Ishikawa (cell line): ENCODE results near the gene ARID3A.

Experiments
- CEBPB ChIP-seq: IDR thresholded peaks from 2 replicates; pipeline ENCODE4 v1.6.1; 2012
- CREB1 ChIP-seq: IDR thresholded peaks from 2 replicates; pipeline ENCODE4 v1.6.1; 2012; ENCODE audit warnings: low read depth
- EGR1 ChIP-seq: IDR thresholded peaks from 2 replicates; pipeline ENCODE4 v1.6.1; 2012
- EP300 ChIP-seq: IDR thresholded peaks from 2 replicates; pipeline ENCODE4 v1.6.1; 2012; ENCODE audit warnings: borderline replicate concordance
- FOXM1 ChIP-seq: IDR thresholded peaks from 2 replicates; pipeline ENCODE4 v1.6.1; 2012; ENCODE audit warnings: low read depth, borderline replicate concordance
- NFIC ChIP-seq: IDR thresholded peaks from 2 replicates; pipeline ENCODE4 v1.6.1; 2012
- RAD21 ChIP-seq: IDR thresholded peaks from 2 replicates; pipeline ENCODE4 v1.6.1; 2012; ENCODE audit warnings: low read depth
- TAF1 ChIP-seq: IDR thresholded peaks from 2 replicates; pipeline ENCODE4 v1.6.1; 2012; ENCODE audit warnings: low read depth, mild to moderate bottlenecking
- TCF12 ChIP-seq: IDR thresholded peaks from 2 replicates; pipeline ENCODE4 v1.6.1; 2012; ENCODE audit warnings: low read depth
- TEAD4 ChIP-seq: IDR thresholded peaks from 2 replicates; pipeline ENCODE4 v1.6.1; 2012
- YY1 ChIP-seq: IDR thresholded peaks from 2 replicates; pipeline ENCODE4 v1.6.1; 2012; ENCODE audit warnings: low read depth
- ZBTB7A ChIP-seq: IDR thresholded peaks from 2 replicates; pipeline ENCODE4 v1.6.1; 2012; ENCODE audit warnings: low read depth
- TF ChIP-seq, protein P1 (sequence below): IDR thresholded peaks from 2 replicates; pipeline ENCODE4 v1.6.1; 2012
- TF ChIP-seq, protein P2 (sequence below): IDR thresholded peaks from 2 replicates; pipeline ENCODE4 v1.6.1; 2012; ENCODE audit warnings: low read depth, mild to moderate bottlenecking
- TF ChIP-seq, protein P3 (sequence below): IDR thresholded peaks from 2 replicates; pipeline ENCODE4 v1.6.1; 2012

Gene ARID3A

DNA sequence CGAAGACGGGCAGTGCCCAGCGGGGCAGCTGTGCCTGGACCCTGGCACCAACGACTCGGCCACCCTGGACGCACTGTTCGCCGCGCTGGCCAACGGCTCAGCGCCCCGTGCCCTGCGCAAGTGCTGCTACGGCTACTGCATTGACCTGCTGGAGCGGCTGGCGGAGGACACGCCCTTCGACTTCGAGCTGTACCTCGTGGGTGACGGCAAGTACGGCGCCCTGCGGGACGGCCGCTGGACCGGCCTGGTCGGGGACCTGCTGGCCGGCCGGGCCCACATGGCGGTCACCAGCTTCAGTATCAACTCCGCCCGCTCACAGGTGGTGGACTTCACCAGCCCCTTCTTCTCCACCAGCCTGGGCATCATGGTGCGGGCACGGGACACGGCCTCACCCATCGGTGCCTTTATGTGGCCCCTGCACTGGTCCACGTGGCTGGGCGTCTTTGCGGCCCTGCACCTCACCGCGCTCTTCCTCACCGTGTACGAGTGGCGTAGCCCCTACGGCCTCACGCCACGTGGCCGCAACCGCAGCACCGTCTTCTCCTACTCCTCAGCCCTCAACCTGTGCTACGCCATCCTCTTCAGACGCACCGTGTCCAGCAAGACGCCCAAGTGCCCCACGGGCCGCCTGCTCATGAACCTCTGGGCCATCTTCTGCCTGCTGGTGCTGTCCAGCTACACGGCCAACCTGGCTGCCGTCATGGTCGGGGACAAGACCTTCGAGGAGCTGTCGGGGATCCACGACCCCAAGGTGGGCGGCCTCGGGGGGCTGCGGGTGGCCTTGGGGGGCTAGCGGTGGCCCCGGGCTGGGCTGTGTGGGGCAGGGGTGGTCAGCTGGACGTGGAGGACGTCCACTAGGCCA lies 79.2 kb downstream of the ARID3A start:
- TF ChIP-seq FOXM1 = no peak
- TF ChIP-seq, protein P1, sequence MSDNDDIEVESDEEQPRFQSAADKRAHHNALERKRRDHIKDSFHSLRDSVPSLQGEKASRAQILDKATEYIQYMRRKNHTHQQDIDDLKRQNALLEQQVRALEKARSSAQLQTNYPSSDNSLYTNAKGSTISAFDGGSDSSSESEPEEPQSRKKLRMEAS = peak; percentile 76

DNA sequence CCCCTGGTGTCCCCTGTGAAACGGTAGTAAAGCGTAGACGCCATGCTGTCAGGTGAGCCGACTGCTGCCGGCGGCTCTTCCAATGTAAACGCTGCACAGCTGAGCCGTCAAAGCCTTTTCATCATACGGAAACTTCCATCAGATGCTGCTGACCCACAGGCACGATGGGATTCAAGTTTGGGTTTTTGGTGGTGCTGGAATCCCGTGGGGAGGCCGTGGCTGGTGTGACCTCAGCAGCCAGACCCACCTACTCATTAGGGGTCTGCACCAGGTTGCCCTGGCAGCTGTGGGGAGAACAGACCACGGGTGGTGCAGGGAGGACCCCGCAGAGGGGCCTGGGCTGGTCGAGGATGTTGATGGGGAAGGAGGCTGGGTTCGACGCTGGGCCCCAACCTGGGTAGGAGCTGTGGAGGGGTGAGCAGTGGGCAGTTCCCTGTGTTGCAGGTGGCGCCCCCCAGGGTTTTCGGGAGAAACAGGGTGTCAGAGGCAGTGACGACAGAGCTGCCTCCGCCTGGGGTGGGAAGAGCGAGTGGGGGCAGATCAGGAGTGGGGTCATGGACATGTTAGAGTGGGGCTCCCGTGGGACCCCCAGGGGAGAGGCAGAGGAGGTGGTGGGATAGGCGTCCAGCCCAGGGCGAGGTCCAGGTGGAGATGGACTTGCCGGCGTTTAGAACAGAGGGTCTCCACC lies 81.0 kb downstream of the ARID3A start:
- TF ChIP-seq TAF1 (no peak), TCF12 (no peak), TEAD4 (no peak), EP300 (no peak), EGR1 (no peak), CEBPB (no peak), RAD21 (no peak), NFIC (no peak), CREB1 (no peak)
- TF ChIP-seq, protein P2, sequence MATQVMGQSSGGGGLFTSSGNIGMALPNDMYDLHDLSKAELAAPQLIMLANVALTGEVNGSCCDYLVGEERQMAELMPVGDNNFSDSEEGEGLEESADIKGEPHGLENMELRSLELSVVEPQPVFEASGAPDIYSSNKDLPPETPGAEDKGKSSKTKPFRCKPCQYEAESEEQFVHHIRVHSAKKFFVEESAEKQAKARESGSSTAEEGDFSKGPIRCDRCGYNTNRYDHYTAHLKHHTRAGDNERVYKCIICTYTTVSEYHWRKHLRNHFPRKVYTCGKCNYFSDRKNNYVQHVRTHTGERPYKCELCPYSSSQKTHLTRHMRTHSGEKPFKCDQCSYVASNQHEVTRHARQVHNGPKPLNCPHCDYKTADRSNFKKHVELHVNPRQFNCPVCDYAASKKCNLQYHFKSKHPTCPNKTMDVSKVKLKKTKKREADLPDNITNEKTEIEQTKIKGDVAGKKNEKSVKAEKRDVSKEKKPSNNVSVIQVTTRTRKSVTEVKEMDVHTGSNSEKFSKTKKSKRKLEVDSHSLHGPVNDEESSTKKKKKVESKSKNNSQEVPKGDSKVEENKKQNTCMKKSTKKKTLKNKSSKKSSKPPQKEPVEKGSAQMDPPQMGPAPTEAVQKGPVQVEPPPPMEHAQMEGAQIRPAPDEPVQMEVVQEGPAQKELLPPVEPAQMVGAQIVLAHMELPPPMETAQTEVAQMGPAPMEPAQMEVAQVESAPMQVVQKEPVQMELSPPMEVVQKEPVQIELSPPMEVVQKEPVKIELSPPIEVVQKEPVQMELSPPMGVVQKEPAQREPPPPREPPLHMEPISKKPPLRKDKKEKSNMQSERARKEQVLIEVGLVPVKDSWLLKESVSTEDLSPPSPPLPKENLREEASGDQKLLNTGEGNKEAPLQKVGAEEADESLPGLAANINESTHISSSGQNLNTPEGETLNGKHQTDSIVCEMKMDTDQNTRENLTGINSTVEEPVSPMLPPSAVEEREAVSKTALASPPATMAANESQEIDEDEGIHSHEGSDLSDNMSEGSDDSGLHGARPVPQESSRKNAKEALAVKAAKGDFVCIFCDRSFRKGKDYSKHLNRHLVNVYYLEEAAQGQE = no peak

DNA sequence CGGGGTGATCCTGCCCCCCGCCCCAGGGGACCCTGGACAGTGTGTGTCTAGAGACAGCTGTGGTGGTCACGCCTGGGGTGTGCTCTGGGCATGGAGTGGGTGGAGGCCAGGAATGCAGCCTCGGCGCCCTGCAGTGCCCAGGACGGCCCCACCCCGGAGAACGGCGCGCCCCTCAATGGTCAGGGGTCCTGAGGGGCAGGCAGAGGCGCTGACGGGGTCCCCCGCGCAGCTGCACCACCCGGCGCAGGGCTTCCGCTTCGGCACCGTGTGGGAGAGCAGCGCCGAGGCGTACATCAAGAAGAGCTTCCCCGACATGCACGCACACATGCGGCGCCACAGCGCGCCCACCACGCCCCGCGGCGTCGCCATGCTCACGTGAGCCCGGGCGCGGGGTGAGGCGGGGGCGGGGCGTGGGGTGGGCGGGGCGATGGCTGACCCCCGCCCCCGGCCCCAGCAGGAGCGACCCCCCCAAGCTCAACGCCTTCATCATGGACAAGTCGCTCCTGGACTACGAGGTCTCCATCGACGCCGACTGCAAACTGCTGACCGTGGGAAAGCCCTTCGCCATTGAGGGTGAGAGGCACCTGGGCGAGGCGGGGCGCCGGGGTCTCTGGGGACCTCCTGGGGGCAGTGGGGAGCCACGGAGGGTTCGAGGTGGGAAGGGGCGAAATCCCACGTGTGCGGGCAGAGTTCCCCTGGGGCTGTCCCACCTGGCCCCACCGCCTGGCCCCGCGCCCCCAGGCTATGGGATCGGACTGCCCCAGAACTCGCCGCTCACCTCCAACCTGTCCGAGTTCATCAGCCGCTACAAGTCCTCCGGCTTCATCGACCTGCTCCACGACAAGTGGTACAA lies 81.8 kb downstream of the ARID3A start:
- TF ChIP-seq CREB1 (no peak), RAD21 (no peak), TAF1 (no peak)
- TF ChIP-seq, protein P2 = no peak

DNA sequence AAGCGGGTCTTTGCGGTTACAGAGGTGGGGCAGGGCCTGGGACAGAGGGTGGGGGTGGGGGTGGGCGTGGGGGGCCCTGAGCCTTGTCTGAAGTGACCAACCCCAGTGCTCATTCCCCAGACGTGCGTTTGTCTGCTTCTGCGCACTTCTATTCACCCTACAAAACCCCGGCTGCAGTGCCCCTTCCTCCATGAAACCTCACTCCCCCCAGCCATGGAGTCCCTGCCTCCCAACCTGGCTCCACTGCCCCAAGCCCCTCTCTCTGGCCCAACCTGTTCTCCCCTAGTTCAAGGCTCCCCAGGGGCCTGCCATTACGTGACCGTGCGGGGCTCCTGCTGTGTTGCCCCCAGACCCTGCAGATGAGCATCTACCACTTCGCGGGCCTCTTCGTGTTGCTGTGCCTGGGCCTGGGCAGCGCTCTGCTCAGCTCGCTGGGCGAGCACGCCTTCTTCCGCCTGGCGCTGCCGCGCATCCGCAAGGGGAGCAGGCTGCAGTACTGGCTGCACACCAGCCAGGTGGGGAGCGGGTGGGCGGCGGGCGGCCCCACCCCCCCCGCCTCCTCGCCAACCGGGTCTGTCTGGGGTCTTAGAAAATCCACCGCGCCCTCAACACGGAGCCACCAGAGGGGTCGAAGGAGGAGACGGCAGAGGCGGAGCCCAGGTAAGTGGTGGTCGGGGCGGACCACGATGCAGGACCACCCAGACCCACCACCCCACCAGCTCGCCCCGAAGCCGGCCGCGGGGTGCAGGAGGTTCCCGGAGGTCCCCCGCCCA lies 82.6 kb downstream of the ARID3A start:
- TF ChIP-seq TCF12 = no peak
- TF ChIP-seq NFIC = no peak
- no peak for TF ChIP-seq TAF1
- 0 out of 2 replicates have a peak, but pooled peaks have one; percentile 37 for TF ChIP-seq ZBTB7A
- TF ChIP-seq CREB1 = no peak

DNA sequence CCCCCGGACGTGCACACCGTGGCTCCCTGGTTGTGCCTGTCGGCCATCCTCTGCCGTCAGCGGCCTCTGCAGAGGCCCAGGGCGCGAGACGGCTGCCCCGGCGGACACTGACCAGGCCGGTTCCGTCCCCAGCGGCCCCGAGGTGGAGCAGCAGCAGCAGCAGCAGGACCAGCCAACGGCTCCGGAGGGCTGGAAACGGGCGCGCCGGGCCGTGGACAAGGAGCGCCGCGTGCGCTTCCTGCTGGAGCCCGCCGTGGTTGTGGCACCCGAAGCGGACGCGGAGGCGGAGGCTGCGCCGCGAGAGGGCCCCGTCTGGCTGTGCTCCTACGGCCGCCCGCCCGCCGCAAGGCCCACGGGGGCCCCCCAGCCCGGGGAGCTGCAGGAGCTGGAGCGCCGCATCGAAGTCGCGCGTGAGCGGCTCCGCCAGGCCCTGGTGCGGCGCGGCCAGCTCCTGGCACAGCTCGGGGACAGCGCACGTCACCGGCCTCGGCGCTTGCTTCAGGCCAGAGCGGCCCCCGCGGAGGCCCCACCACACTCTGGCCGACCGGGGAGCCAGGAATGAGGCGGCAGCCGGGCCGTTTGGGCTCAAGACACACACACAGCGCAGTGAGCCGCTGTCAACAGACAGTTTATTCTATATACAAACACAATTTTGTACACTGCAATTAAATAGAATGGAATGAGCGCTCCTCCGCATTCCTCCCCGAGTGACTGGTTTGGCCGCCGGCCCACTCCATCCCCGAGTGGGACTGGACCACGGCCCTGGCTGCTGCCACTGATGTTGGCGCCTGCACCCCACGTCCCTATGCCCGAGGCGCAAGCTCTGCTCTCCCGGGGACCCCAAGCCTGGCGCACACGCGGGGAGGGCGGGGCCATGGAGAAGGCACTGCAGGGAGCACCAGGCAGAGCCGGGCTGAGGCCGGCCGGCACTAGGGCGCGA lies 83.5 kb downstream of the ARID3A start:
- TF ChIP-seq, protein P2 = no peak
- TF ChIP-seq CEBPB (no peak), YY1 (no peak), ZBTB7A (no peak), CREB1 (no peak), TCF12 (no peak), EGR1 (no peak), TAF1 (no peak), EP300 (no peak), RAD21 (no peak), FOXM1 (no peak)
- TF ChIP-seq, protein P3, sequence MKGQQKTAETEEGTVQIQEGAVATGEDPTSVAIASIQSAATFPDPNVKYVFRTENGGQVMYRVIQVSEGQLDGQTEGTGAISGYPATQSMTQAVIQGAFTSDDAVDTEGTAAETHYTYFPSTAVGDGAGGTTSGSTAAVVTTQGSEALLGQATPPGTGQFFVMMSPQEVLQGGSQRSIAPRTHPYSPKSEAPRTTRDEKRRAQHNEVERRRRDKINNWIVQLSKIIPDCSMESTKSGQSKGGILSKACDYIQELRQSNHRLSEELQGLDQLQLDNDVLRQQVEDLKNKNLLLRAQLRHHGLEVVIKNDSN = no peak
- TF ChIP-seq, protein P1 = no peak
